SJCRH30 (cell line): ENCODE measurements around the gene MCF2. TPM values are rescaled to one million over a fixed set of nuclear protein-coding genes. Genes with fewer than 3 reads are reported as not detected.

Experiments
- DNase-seq, 2 experiments: peaks; one replicate each; pipeline ENCODE4 v3.0.0-alpha.2; 2015 to 2020
- H3K27ac ChIP-seq: fragments of 250-450 bp; sonication (Bioruptor Pico); 2 replicates; pipeline ENCODE4 v1.5.1; 2020; ENCODE audit warnings: mild to moderate bottlenecking, moderate library complexity
- H3K27me3 ChIP-seq: fragments of 250-450 bp; sonication (Bioruptor Pico); 2 replicates; pipeline ENCODE4 v1.5.1; 2020; ENCODE audit warnings: mild to moderate bottlenecking, moderate library complexity
- H3K36me3 ChIP-seq: fragments of 250-450 bp; sonication (Bioruptor Pico); 2 replicates; pipeline ENCODE4 v1.5.1; 2020; ENCODE audit warnings: mild to moderate bottlenecking, moderate library complexity
- H3K4me1 ChIP-seq: fragments of 250-450 bp; sonication (Bioruptor Pico); 2 replicates; pipeline ENCODE4 v1.5.1; 2020; ENCODE audit warnings: mild to moderate bottlenecking, moderate library complexity
- H3K4me3 ChIP-seq: fragments of 250-450 bp; sonication (Bioruptor Pico); 2 replicates; pipeline ENCODE4 v1.5.1; 2020; ENCODE audit warnings: mild to moderate bottlenecking, moderate library complexity
- H3K9me3 ChIP-seq: fragments of 250-450 bp; sonication (Bioruptor Pico); replicated peaks from 2 replicates; pipeline ENCODE4 v1.5.1; 2020; ENCODE audit warnings: mild to moderate bottlenecking, moderate library complexity
- total RNA-seq: library from RNA; depleted of rRNA; stranded (reverse); fragments of >200 nt; shearing (Covaris generic); gene quantifications from 2 replicates; pipeline ENCODE4 v1.2.3, GENCODE V29; 2014; rRNA removed

The MCF2 gene, protein sequence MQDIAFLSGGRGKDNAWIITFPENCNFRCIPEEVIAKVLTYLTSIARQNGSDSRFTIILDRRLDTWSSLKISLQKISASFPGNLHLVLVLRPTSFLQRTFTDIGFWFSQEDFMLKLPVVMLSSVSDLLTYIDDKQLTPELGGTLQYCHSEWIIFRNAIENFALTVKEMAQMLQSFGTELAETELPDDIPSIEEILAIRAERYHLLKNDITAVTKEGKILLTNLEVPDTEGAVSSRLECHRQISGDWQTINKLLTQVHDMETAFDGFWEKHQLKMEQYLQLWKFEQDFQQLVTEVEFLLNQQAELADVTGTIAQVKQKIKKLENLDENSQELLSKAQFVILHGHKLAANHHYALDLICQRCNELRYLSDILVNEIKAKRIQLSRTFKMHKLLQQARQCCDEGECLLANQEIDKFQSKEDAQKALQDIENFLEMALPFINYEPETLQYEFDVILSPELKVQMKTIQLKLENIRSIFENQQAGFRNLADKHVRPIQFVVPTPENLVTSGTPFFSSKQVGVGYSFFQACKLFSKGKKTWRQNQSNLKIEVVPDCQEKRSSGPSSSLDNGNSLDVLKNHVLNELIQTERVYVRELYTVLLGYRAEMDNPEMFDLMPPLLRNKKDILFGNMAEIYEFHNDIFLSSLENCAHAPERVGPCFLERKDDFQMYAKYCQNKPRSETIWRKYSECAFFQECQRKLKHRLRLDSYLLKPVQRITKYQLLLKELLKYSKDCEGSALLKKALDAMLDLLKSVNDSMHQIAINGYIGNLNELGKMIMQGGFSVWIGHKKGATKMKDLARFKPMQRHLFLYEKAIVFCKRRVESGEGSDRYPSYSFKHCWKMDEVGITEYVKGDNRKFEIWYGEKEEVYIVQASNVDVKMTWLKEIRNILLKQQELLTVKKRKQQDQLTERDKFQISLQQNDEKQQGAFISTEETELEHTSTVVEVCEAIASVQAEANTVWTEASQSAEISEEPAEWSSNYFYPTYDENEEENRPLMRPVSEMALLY
- 0.16 and 0.20 TPM in 2 replicates for total RNA-seq

DNA sequence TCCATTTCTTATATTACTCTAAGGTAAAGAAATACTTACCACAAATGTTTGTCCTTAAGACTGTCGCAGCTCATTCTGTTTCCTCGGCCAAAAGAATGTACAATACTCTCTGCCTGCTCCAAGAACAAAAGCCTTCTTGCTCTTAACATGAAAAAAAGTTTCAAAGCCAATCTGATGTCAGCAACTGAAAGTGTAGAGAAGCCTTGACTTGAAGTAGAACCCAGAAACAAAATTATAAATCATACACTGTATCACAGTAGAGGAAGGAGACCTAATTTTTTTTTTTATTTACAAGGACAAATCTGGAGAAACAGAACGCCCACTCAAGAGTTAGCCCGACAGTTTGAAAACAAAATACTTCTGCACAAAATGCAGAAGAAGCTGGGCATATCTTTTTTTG lies at the start of gene MCF2:
MCF2 (minus strand) TSS at position 101 of the 400 bp plus-strand sequence. CDS start 56,423 bp downstream, outside the sequence.
- no peak within 1 kb of the TSS for H3K27ac ChIP-seq
- H3K4me3 ChIP-seq, result no peak within 1 kb of the TSS
- H3K4me1 ChIP-seq, result no peaks in the 10 kb centered on the region
- H3K36me3 ChIP-seq, result no peaks in the 10 kb centered on the region
- H3K9me3 ChIP-seq, result no peaks in the 10 kb centered on the region
- H3K27me3 ChIP-seq, result no peaks in the 10 kb centered on the region
- DNase-seq, result no peak

DNA sequence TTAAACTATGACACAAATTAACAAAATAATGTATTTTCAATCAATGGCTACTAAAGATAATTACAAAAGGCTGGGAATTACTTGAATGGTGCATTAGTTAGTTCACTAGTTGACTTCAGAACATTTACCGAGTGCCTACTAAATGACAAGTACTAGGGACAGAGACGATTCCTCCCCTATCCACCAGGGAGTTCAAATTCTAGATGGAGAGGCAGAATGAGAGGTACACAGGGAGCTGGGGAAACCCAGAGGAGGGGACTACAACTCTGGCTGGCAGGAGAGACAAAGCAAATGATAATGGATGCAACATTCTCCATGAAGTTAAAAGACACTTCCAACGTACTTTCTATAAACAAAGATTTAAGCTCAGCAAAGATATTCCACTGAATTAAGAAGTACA lies 43.1 kb upstream of the MCF2 start:
- H3K9me3 ChIP-seq, result no peaks in the 10 kb centered on the region
- no peaks in the 10 kb centered on the region for H3K36me3 ChIP-seq
- no peak overlapping the region for H3K27ac ChIP-seq
- no peaks in the 10 kb centered on the region for H3K27me3 ChIP-seq
- no peak for DNase-seq
- no peak overlapping the region for H3K4me3 ChIP-seq
- no peaks in the 10 kb centered on the region for H3K4me1 ChIP-seq

DNA sequence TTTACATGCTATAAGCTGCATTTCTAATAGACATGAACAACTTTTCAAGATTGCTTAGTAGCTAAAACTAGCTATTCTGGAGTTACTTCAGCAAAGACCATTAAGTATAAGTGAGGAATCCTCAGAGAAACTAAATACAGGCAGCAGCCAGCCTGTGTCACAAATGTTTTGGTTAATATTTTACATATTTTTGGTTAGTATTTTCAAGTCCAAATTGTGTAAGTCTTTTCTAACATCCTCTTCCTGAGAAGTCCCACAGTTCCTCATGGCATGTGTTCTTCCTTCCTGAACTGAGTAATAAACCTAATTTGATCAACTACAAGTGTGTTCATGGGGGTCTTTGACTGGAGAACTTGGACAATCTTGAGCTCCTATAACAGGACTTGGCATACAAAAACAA lies 42.4 kb upstream of the MCF2 start:
- no peak overlapping the region for H3K4me3 ChIP-seq
- no peak for DNase-seq
- H3K27me3 ChIP-seq, result no peaks in the 10 kb centered on the region
- no peaks in the 10 kb centered on the region for H3K36me3 ChIP-seq
- H3K27ac ChIP-seq, result no peak overlapping the region
- no peaks in the 10 kb centered on the region for H3K4me1 ChIP-seq
- no peaks in the 10 kb centered on the region for H3K9me3 ChIP-seq

DNA sequence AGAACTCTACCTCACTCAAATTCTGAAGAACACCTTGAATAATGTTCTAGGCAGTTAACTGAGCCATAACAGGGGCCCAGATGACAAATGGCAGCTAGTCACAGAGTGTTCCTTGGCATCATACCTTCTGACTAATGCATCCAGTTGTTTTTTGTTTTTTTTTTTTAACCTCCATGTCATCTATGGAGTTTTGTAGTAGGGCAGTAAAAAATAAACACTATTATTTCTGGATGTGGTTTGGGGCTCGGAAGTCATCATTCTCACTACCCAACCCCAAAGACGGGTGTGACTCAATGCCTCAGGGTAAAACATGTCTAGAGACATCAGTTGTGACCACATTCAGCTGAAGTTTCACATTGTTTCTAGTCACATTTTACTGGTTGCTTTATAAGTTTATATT lies 31.2 kb upstream of the MCF2 start:
- no peaks in the 10 kb centered on the region for H3K27me3 ChIP-seq
- peak overlapping the region; percentile 53 for H3K27ac ChIP-seq
- DNase-seq, result peak; percentile 19 to 42
- H3K36me3 ChIP-seq, result no peaks in the 10 kb centered on the region; the same call in none of the 2 replicates
- peaks cover 11% of the 10 kb centered on the region for H3K4me1 ChIP-seq
- no peaks in the 10 kb centered on the region for H3K9me3 ChIP-seq
- no peak overlapping the region for H3K4me3 ChIP-seq

DNA sequence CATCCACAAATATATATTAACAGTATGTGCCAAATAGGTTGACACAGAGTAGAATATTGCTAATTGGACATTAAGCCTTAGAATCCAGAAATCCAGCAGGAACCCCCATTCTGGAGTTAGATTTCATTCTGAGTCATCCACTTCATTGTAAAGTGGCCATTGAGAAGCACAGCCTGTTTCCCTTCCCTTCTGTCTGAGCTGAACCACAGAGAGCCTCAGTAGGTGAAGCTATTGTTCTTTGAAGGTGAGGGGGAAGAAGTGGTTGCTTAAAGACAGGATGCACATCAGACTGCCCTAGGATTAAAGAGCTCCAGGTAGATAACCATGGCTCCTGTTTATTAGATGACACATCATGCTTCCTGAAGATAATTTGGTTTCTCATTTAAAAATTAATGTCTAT lies 30.6 kb upstream of the MCF2 start:
- Histone ChIP-seq H3K27ac (peak overlapping the region; percentile 53), H3K36me3 (no peaks in the 10 kb centered on the region; the same call in none of the 2 replicates)
- peak; percentile 2 to 50 for DNase-seq

DNA sequence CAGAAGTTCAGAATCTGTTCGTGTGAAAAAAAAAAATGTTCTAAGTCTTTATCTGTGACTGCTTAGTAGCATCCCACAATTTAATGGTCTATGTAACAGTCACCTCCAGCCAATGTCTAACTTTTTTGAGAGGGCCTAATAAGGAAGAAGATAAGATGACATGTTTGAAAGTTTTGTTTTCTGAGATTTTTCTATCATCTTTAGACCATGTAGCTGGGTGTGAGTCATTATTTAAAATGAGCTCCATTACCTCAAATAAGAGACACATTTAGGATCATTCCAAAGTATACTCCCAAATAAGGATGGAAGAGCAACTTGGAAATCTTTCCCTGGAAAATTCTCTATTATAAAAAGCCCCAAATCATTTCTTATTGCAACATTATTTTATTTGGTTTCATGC lies 28.2 kb upstream of the MCF2 start:
- Histone ChIP-seq H3K27me3 (no peaks in the 10 kb centered on the region), H3K36me3 (no peaks in the 10 kb centered on the region; the same call in 1 of the 2 replicates), H3K27ac (no peak overlapping the region), H3K4me3 (no peak overlapping the region), H3K4me1 (peaks cover 11% of the 10 kb centered on the region), H3K9me3 (no peaks in the 10 kb centered on the region)
- DNase-seq, result no peak

More for the DNA sequence above, 30.6 kb upstream of the MCF2 start:
- H3K9me3 ChIP-seq, result no peaks in the 10 kb centered on the region
- H3K4me3 ChIP-seq, result no peak overlapping the region
- H3K27me3 ChIP-seq, result no peaks in the 10 kb centered on the region
- H3K4me1 ChIP-seq, result peaks cover 11% of the 10 kb centered on the region

DNA sequence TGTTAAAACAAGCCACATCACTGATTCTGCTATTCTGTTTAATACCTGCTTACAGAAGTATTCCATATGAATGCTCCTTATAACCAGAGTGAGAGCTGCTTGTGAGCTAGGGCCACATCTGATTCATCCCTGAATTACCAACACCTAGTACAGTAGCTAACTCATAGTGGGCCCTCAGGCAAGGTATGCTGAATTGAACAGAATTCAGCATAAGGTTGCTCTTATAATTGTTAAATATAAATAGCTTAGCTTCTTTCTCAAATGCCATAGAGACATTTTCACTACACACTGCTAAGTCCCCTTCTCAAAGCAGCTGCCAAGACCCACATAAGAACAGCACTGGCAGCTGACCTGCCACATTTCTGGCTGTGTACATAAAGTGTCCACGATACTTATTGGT lies 27.0 kb upstream of the MCF2 start:
- no peak overlapping the region for H3K4me3 ChIP-seq
- no peak overlapping the region for H3K27ac ChIP-seq
- peaks cover 11% of the 10 kb centered on the region for H3K4me1 ChIP-seq
- no peaks in the 10 kb centered on the region; the same call in none of the 2 replicates for H3K36me3 ChIP-seq
- no peak for DNase-seq
- H3K27me3 ChIP-seq, result no peaks in the 10 kb centered on the region
- H3K9me3 ChIP-seq, result no peaks in the 10 kb centered on the region

- DNase-seq, result no peak
- Histone ChIP-seq H3K9me3 (no peaks in the 10 kb centered on the region), H3K4me3 (no peak overlapping the region), H3K4me1 (no peaks in the 10 kb centered on the region), H3K27me3 (no peaks in the 10 kb centered on the region), H3K27ac (no peak overlapping the region), H3K36me3 (no peaks in the 10 kb centered on the region)
Measured at GRCh38 chrX:139725720-139726119, 17.8 kb upstream of the MCF2 start.

- no peaks in the 10 kb centered on the region for H3K9me3 ChIP-seq
- H3K36me3 ChIP-seq, result no peaks in the 10 kb centered on the region
- no peaks in the 10 kb centered on the region for H3K27me3 ChIP-seq
- H3K27ac ChIP-seq, result no peak overlapping the region
- no peak for DNase-seq
- H3K4me1 ChIP-seq, result no peaks in the 10 kb centered on the region
- no peak overlapping the region for H3K4me3 ChIP-seq
Measured at GRCh38 chrX:139724626-139725025, 16.7 kb upstream of the MCF2 start.

- Histone ChIP-seq H3K9me3 (no peaks in the 10 kb centered on the region), H3K4me3 (no peak overlapping the region), H3K27me3 (no peaks in the 10 kb centered on the region), H3K36me3 (no peaks in the 10 kb centered on the region), H3K27ac (no peak overlapping the region), H3K4me1 (no peaks in the 10 kb centered on the region)
- no peak for DNase-seq
Measured at GRCh38 chrX:139720979-139721378, 13.0 kb upstream of the MCF2 start.

DNA sequence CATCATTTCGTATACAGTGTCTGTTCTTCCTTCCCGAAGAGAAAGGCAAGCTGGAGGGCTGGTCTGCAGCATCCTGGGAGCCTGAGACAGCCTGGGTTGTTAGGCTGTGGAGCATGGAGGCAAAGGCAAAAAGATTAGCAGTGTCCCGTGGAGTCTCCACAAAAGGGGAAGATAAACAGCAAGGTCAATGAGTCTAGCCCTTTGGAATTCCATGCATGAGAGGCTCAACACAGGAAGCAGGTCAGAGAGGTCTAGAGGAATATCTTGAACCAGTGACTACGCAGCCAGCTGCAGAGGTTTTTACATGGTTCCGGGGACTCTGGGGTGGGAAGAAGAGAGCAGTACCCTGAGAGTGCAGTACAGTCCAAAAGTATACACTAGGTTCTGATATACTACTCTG lies 12.2 kb upstream of the MCF2 start:
- no peaks in the 10 kb centered on the region for H3K27me3 ChIP-seq
- no peaks in the 10 kb centered on the region for H3K36me3 ChIP-seq
- H3K9me3 ChIP-seq, result no peaks in the 10 kb centered on the region
- H3K4me3 ChIP-seq, result no peak overlapping the region
- DNase-seq, result peak; percentile 29 to 47
- H3K4me1 ChIP-seq, result no peaks in the 10 kb centered on the region
- peak overlapping the region; percentile 24; the same call in 1 of the 2 replicates for H3K27ac ChIP-seq

DNA sequence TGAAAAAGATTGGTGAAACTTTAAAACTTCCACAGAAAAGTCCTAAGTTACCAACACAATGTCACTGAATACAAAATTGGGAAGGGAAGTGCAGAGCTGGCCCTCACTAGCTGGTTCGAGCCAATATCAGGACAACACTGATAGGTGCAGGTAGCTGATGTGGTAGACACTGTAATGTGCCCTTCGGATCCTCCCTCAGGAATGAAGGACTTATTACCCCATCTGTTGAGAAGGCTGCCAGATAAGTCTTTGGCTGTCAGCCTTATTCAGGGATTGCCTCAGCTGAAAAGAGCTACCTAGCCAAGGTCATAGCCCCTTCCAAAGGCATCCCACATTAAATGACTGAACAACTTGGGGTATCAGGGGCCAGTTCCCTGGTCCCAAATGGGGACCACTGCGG lies 5.3 kb downstream of the MCF2 start:
- no peaks in the 10 kb centered on the region for H3K4me1 ChIP-seq
- H3K27ac ChIP-seq, result no peak overlapping the region
- H3K36me3 ChIP-seq, result no peaks in the 10 kb centered on the region
- H3K9me3 ChIP-seq, result no peaks in the 10 kb centered on the region
- H3K27me3 ChIP-seq, result no peaks in the 10 kb centered on the region
- no peak overlapping the region for H3K4me3 ChIP-seq
- no peak for DNase-seq

- no peak overlapping the region for H3K27ac ChIP-seq
- no peaks in the 10 kb centered on the region for H3K36me3 ChIP-seq
- H3K4me1 ChIP-seq, result no peaks in the 10 kb centered on the region
- H3K4me3 ChIP-seq, result no peak overlapping the region
- H3K27me3 ChIP-seq, result no peaks in the 10 kb centered on the region
- H3K9me3 ChIP-seq, result no peaks in the 10 kb centered on the region
- no peak for DNase-seq
Measured at GRCh38 chrX:139692908-139693307, 15.1 kb downstream of the MCF2 start.

DNA sequence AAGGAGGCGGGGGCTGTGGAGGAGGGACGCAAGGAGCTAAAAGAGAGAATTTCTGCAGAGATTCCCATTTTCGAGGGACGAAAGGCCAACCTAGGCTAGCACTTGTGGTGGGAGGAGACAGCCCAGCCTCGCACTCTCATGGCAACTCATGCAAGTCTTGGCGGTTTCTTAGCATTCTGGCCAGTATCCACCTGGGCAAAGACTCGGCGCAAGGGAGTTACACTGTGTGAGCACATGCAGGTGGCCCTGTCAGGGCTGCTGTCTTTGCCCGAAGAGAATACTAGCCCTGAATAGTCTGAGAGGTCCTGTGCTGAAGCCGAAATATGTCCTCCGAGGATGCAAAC lies 15.5 kb downstream of the MCF2 start:
- no peak for DNase-seq
- Histone ChIP-seq H3K9me3 (no peaks in the 10 kb centered on the region), H3K4me1 (no peaks in the 10 kb centered on the region), H3K36me3 (no peaks in the 10 kb centered on the region), H3K4me3 (no peak overlapping the region), H3K27me3 (no peaks in the 10 kb centered on the region), H3K27ac (no peak overlapping the region)
